Hippocampal formation (tissue), 2 donors: ENCODE results near the gene PPP2R1A.

Source experiments
- DNase-seq, 2 donors: peaks; one replicate each; lab custom pipeline; 2025; lab: John Stamatoyannopoulos, UW

Gene PPP2R1A

GRCh38 chr19:52189735-52190486 is at the start of gene PPP2R1A:
TSS of gene PPP2R1A (plus strand) at chr19:52190052. CDS start at chr19:52190097, 45 bp downstream.
- DNase-seq = peak; percentile 99 to 100

GRCh38 chr19:52141203-52141602 is 48.6 kb upstream of the PPP2R1A start:
- no peak for DNase-seq

DNA sequence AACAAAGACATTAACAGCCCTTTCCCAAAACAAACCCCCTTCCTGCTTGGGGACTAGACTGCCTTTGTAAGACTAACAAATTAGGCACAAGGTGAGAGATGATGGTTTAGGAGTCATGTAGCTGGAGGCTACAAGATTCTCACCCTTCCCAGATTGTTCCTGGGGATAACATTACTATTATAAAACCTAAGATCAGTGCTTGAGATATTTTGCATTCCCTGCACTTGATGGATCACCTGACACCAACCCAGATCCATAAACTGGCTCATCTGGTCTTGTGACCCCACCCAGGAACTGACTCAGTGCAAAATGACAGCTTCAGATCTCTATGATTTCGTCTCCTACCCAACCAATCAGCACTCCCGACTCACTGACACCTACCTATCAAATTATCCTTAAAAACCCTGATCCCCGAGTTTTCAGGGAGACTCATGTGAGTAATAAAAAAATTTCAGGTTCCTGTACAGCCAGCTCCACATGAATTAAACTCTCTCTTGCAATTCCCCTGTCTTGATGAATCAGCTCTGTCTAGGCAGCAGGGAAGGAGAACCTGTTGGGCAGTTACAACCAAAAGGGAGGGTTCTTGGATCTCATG is 47.8 kb upstream of the PPP2R1A start:
- DNase-seq = no peak

DNA sequence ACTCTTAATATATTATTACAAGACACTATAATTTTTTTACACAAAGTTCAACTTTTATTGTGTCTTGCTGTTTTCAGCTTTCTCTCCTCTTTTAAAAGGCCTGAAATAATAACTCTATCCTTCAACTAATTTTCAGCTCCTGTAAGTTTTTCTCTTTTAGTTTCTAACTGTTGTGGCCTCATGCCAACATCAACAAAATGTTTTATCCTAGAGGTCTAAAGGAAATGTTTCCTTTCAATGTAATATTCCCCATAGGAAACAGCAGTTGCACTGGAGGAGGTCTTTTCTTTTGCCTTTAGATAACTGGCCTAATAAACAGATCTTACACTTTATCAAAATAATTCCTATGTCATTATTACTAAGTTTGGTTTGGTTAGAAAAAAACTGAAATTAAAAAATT is 41.6 kb upstream of the PPP2R1A start:
- DNase-seq = no peak

GRCh38 chr19:52155596-52156359 is 34.1 kb upstream of the PPP2R1A start:
- no peak for DNase-seq

DNA sequence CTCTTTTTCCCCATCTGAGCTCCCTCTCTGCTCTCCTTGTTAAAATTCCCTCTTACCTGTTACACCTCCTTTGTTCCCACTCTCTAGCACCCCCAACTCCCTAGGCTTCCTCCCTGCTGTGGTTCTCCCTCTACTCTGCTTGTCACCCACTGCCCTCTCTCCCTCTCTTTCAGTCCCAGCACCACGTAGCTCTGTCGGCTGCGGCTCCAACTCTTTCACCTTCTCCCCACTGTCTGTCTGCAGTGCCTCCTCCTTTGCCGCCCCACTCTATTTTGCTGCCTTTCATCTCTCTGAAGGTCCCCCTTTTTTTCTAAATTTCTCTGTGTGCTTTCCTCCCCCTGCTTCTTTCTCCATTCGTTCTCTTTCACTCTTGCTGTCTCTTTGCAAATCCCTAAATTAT is 19.5 kb upstream of the PPP2R1A start:
- no peak for DNase-seq

GRCh38 chr19:52170863-52171320 is 19.0 kb upstream of the PPP2R1A start:
- DNase-seq = no peak

DNA sequence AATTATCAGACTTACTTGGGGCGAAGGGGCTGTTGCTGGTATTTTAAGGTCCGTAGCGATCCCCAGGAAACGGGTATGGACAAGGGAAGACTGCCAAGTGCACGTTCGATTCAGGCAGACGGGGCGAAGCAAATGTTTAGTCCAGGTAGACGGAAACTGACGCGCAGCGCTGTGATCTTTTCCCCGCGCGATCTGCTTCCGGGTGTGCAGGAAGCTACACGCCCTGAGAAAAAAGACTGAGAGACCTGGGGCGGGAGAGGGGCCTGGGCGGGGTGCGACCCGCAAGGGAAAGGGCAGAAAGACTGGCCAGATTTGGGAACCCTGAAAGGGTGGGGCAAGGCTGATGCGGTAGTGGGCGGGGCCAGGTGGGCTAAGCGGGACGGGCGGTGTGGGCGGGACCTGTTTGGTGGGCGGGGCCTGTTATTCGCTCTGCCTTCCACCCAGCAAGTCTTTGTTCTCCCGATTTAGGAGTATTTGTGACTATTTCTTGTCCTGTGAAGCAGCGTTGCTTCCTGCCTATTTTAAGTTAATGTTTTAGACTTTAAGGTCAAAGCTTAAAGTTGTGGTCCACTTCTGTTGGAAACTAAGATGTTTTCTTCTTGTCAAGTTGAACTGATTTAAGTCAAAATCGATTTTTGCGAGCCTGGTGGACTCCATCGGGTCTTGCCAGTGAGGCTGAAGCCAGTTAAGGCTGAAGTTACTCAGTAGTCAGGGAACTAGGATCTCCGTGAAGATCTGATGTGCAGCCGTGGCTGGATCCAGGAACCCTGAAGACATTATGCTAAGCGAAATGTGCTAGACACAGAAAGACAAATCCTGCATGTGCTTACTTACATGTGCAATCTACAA is 18.3 kb upstream of the PPP2R1A start, which contains the start of gene ZNF836:
Gene ZNF836, minus strand, starts transcription at position 301 of the 849 bp plus-strand sequence. CDS start 3,549 bp downstream, outside the sequence.
- DNase-seq = peak; percentile 76

GRCh38 chr19:52172347-52172746 is 17.5 kb upstream of the PPP2R1A start:
- DNase-seq = no peak

DNA sequence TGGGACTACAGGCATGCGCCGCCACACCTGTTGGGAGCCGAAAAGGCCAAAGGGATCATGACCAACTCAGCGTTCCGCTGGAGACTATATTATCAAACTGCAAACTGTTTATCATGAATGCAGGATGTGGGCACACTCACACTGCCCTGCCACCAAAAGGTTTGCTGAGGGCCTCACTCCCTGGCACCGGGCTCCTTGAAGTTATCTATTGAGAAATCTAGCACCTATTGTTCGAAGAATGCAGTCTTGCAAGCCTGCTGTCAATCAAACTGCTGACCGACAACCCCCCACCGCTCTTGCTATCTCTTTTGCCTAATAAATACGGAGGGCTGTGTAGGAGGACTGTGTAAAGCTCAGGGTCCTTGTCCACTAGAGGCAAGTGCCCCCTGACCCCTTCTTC is 13.3 kb upstream of the PPP2R1A start:
- no peak for DNase-seq

GRCh38 chr19:52187407-52187806 is 2.4 kb upstream of the PPP2R1A start:
- DNase-seq = no peak

GRCh38 chr19:52188822-52189734 is 774 bp upstream of the PPP2R1A start:
- peak in 1 of 2 donors; percentile 57 for DNase-seq

DNA sequence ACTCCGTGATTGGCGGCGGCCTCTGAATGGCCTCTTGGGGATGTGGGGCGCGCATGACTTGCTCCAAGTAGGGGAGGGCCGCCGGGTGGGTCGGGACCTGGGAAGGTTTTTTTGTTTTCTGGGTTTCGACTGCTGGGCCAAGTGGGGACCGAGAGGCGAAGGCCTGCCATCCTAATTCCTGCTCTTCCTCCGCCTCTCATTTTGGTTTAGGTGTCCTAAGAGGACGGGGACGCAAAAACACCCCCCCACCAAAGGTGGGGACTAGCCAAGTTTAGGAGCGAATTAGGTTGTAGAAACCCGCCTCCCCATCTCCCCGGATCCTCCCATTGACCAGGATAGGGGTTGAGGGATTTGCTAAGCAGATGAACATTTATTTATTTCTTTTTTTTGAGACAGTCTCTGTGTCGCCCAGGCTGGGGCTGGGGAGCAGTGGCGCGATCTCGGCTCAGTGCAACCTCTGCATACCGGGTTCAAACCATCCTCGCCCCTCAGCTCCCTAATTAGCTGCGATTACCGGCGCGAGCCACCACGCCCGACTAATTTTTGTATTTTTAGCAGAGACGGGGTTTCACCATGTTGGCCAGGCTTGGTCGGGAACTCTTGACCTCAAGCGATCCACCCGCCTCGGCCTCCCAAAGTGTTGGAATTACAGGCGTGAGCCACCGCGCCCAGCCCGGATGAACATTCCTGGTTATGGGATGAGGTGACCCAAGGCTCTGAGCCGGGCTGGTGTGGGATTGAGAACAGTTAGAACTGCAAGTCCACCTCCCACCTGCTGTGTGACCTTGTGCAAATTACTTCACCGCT is 838 bp downstream of the PPP2R1A start:
- no peak for DNase-seq

DNA sequence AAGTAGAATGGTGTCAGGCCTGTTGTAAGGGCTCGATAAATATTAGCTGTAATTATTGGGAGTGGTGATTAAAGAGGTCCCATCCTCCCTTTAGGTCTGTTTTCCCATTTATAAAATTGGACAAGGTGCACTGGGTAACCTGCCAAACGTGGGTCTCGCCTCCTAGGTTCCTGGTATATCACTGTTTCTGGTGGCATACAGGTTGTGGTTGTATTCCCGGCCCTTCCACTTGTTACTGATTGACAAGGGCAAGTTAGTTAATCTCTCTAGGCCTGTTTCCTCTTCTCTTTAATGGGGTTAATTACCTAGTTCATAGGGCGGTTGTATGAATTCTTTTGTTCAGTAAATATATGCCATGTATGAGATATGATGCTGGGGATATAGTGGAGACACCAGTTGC is 1.5 kb downstream of the PPP2R1A start:
- no peak for DNase-seq

DNA sequence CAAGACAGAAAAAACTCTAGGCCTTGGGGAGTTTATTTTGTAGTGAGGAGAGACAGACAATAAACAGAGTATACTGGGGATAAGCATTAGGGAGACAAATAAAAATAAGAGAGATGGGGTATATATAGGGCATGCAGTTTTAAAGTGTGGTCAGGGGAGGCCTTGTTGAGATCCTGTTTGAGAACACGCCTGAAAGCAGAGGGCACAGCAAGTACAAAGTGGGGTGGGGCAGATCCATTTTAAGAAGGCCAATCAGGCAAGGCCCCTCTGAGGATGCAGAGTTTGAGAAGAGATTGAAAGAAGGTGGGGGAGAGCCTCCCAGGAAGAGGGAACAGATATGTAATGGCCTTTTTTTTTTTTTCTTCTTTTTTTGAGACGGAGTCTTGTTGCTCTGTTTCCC is 2.1 kb downstream of the PPP2R1A start:
- no peak for DNase-seq

- no peak for DNase-seq
Observed at GRCh38 chr19:52196256-52196967, 6.6 kb downstream of the PPP2R1A start.

GRCh38 chr19:52197964-52198363 is 8.1 kb downstream of the PPP2R1A start:
- DNase-seq = no peak

- DNase-seq = no peak
Observed at GRCh38 chr19:52198678-52199077, 8.8 kb downstream of the PPP2R1A start.

GRCh38 chr19:52200044-52200443 is 10.2 kb downstream of the PPP2R1A start:
- DNase-seq = no peak
